NT2/D1 (cell line): ENCODE measurements around the gene TANC1.

ENCODE experiments used
- SUZ12 ChIP-seq: IDR thresholded peaks from 2 replicates; pipeline ENCODE4 v1.6.1; 2011; ENCODE audit not compliant: insufficient read length, insufficient read depth; ENCODE audit errors: extremely low read depth
- ZNF274 ChIP-seq: IDR thresholded peaks from 2 replicates; pipeline ENCODE4 v1.6.1; 2011; ENCODE audit warnings: mild to moderate bottlenecking, low read depth, low read length

- no peak for TF ChIP-seq ZNF274
- no peak for TF ChIP-seq SUZ12
These were observed 116.2 kb downstream of the TANC1 start for GRCh38 chr2:159084384-159085370.
